NOMO-1 treated with DMSO at 0.1 percent for 48 hours (cell line): ENCODE results near the gene ST8SIA2.

ENCODE experiments used
- DNase-seq: peaks from one replicate; lab custom pipeline; 2025; ENCODE audit not compliant: unreplicated experiment; lab: John Stamatoyannopoulos, UW

Gene ST8SIA2

DNA sequence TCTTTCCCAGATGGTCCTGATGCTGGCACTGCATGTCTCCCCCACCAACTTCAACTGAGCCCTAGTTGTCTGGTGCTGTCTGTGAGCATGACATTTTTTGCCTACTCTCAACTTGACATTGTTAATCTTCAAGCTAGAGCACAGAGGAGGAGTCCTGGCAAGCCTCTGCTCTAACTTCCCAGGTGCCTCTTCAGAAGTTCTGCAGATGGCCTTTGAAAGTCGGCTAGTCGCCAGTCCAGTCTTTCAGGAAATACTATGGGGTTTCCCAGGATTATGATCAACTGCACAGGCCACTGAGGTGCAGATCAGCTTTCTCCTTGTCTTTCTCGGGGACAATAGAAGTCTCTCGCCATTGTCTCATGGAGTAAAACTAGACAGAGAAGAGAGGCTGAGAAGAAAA lies 86.7 kb downstream of the ST8SIA2 start:
- DNase-seq: no peak

DNA sequence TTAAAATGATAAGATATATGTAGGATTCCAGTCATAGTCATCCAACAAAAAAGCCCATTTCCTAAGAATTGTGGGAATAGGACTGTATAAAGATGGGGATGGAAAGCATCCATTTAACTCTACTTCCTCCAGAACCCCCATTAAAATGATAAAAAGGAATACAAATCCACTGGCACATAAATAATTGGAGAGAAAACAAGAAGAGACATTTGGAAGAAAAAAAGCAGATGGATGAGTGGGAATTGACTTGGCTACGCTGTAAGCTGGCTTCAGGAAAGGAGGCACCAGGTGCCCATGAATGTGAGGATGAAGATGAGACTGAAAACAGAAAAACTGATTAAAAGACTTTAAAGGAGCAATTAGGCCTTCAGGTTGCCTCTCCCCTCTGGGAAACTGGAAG lies 91.8 kb downstream of the ST8SIA2 start:
- DNase-seq: no peak

DNA sequence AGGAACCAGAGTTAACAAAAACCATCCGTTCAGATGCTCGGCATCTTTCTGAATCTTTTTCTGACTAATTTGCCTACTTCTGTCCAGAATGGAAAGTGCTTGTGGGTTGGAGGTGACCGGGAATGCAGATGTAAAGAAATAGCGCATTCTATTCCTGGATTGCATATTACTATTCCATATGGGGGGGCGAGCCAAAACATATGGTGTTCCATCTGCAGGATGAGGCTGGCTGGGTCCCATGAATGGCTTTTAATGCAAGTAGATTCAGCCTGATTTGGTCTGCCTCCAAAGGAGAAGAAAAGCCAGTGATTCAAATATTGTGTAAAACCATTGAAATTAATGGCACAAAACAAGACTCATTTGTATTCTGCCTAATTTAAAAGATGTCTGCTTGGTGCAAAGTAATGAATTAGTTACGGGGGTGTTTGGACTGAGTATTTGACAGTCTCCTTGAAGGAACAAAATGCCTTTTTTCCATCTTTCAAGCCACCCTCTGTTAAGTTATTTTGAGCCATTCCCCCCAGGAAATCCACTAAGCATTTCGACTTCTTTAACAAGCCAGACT lies 99.0 kb downstream of the ST8SIA2 start:
- DNase-seq: no peak

DNA sequence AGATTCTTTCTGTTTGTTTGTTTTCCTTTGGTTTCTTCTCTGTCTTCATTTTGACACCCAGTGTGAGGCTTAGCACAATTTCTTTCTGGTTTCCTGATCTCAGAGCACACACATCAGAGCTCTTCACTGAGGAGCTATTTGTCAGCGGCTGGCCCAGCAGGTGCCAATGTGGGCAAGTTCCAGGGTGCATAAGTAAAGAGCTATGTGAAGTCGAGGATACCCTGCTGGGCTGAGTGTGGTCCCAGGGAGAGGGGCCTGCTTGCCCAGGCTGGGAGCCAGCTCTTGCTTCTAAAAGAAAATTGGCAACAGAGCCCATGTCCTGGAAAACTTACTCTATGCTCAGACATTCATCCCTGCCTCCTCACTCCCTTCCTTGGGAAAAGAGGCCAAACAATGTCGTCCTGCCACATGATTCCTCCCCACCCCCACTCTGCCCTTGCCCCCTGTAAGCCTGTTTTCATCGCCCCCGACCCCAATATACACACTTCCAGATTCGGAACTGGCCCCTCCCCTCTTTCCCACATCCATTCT lies 101.2 kb downstream of the ST8SIA2 start:
- no peak for DNase-seq

DNA sequence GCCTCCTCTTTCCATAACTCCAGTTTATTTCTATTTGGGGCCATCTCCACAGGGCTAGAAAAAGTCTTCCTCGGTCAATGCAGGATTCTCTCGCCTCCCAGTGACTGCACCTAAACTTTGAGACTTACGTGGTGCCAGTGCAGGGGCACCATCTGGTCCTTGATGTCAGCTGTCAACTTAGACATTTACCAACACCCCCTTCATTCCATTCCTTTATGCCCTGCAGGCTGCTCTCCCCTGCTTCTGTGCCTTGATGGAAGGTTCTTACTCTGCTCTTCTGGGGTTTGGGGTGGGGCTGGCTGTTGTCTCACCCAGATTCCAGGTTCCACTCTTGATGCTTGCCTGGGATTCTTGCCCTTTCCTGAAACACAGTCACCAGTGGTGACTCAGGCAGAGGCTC lies 101.8 kb downstream of the ST8SIA2 start:
- no peak for DNase-seq

DNA sequence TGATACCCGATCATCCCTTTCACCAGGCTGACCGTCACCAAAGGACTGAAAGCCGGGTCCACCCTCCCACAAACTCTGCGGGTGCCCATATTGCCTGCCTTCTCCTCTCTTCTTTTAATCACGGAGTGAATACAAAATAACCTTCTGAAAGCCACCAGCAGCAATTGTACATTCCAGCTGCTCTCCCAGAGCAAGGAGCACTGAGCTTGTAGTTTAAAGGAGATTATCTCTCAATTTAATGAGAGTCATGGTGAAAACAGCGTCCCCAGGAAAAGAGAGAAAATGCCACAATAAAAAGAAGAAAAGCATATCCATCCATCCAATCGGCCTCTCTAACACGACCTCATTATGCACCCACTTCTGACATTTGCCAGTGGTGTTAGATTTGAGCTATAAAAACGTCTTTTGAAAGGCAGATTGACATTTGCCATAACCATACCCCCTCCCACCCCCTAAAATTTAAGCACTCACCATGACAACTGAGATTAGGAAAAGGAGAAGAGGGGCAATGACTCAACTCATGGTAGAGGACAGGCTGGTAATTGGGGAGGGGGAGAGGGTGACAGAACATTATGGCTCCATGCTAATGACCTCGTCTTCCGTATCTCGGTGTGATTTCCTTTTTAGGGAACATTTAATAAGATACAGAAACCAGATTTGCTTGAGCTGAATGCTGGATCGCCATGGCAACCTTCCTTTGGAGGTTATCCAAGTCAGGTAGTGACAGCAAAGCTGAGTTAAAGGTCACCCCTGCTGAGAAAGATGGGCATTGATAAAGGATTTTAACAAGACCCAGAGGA lies 106.2 kb downstream of the ST8SIA2 start:
- no peak for DNase-seq

DNA sequence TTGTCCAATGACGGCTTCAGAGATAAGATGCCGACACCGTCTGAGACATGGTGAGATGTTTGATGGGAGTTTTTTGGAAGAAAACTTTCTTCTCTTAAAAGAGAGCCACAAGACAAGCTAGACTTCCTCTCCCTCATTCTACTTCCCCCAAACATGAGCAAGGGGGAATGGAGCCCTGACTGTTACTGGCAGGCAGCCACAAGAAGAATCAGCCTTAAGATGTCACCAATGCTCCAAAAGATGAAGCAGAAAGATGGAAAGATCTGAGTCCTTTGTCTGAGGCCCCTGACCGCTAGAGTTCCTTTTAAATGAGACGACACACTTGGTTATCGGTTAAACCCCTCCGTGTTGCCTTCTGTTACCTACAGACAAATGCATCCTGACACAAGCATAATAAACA lies 108.7 kb downstream of the ST8SIA2 start:
- no peak for DNase-seq

DNA sequence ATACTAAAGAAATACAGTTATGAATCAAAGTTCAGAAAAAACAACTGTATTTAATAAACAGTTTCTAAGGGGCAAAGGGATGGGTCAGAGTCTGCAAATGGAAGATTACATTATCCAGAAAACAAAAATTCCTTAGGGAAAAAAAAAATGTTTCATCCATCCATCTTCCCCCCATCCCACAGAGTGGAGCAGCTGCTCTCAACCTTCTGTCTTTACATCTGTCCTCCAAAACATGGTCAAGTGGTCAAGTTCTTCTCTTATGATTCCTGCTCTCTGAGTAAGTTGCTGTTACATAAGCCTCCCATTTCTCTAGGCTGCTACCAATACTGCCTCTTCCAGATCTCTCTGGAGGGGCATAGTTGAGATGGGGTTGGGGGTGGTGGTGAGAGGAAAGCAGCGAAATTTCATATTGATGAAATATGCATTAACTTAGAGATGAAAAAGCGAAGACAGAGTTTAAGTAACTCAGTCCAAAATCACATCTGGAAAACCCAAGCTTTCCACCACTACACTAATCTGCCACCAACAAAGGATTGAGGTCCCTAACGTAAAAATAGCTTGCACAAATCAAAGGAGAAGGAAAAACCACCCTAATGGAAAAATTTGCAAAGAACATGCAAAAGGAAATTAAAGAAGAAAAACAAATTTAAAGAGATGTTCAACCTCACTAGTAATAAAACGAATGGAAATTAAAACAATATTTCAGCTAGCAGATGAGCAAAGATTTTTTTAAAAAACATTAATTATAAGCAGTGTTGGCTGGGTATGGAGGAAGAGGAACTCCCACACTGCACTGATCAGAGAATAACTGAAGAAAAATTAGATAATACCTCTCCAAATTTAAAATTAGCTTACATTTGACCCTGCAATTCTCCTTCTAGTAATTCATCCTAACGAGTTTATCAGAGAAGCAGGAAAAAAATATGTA lies 109.5 kb downstream of the ST8SIA2 start:
- no peak for DNase-seq

DNA sequence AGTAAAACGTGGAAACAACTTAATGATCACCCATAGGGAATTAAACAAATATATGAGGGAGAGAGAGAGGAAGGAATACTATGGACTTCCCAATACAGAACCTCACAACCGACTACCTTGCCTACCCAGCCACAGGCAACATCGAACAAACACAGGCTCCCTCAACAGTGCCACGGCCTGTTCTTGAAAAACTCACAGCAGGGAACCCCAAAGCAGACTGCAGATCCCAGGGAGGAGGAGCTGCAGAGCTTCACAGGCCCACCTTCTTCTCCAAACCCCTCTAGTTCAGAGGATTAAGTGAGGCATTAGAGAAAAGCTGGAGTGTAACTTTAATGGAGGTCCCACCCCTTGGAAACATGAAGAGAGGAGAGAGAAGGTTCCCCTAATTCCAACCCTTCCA lies 110.2 kb downstream of the ST8SIA2 start:
- DNase-seq: no peak

DNA sequence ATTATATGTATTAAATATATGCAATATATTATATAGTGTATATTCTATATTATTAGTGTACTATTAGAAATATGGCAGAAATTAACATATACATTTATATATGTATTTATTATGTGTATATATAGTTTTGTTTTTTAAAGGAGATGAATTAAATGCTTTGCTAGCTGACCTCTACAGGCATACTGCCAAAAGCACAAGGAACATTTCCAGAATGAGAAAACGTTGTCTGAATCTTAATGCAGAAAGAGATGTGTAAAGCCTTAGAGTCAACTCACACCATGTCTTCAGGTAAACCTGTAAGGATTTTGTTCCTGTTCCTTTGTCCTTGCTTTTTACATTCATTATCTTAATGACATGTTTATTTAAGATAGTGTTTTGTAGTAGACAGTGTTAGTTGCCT lies 111.9 kb downstream of the ST8SIA2 start:
- DNase-seq: no peak

DNA sequence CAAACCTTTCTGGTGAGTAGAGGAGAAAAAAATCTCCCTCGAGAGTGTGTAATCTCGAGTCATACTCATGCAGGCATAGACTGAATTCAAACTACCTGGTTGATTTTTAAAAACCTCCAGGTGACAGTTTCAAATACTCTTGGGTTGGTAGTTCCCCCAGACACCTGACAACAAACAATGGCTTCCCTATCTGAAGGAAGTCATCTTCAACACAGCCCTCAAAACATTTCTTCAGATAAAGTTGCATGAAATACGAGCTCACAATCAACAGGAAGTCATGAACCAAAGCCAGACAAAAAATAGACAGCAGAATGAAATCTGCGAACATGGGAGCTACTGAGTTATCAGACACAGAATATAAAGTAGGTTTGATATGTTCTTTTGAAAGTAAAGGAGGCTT lies 112.8 kb downstream of the ST8SIA2 start:
- no peak for DNase-seq

DNA sequence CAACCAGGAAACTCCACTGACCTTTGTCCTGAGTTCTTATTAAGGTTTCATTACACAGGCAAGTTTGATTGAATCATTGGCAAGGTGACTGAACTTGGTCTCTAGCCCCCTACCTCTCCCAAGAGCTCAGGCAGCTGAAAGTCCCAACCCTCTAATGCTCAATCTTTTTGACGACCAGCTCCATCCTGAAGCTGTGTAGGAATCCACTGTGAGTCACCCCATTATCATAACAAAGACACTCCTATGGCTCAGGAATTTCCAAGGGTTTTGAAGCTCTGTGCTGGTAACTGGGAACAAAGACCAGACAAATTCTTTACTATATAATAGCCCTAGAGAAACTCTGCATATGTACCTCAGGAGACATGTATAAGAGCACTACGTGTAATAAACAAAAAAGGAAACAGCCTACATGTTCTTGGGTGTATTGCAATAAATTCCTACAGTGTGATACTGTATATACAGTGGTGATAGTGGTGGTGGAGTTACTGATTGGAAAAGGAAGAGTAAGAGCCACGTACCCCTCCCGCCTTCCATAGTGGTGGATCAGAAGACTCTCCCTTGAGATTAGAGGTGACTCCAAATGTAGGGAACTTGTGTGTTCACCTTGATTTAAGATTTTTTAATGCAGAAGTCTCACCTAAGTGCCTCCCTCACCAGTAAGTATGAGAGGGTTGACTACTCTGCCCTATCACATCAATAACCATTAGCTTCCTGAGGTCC lies 116.6 kb downstream of the ST8SIA2 start:
- DNase-seq: no peak
